Globus pallidus (tissue), 1 donor: ENCODE measurements around the gene ZBED4.

ENCODE experiments used
- DNase-seq: peaks from one replicate; pipeline ENCODE4 v3.0.0-alpha.2; 2015; ENCODE audit warnings: low spot score

Gene ZBED4

DNA sequence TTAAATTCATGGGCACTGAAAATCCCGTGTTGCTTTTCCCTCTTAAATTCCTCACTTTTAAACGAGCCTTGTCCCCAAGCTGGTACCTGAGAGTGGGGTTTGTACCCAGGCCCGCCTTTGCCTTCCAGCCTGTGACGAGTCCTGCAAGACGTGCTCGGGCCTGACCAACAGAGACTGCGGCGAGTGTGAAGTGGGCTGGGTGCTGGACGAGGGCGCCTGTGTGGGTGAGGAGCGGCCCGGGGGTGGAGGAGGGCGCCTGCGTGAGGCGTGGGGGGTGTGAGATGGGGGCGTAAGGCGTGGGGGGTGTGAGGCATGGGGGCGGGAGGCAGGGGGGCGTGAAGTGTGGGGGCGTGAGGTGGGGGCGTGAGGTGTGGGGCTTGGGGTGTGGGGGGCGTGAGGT, 68.8 kb downstream of the ZBED4 start:
- DNase-seq: no peak

DNA sequence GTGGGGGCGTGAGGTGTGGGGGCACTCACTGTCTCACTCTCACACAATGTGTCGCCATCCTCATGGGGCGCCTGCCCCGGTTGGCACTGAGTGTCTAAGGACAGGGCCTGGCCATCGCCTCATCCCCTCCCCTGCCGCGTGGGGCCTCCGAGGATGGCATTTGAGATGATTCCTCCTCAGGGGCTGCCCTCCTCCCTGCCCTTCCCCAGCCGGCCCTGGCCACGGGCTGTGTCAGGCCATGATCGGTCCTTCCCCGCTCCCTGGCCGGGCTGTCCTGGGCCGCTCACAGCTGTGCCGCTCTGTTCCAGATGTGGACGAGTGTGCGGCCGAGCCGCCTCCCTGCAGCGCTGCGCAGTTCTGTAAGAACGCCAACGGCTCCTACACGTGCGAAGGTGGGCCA, 69.3 kb downstream of the ZBED4 start:
- no peak for DNase-seq

DNA sequence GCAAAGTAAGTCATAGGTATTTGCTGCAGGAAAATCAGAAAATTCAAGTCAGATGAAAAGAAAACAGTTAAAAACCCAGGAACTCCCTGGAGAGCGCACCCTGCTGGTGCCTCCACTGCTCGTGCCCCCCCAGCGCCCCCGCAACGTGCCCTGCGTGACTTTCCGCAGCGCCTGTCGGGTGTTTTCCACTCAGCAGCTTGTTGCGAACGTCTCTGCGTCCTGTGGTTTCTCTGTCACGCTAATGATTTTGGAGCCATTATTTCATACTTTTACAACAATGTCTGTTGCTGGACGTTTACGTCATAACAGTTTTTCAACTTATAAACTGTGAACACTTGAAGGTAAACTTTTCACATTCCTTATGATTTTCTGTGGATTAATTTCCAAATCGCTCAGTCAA, 69.8 kb downstream of the ZBED4 start:
- no peak for DNase-seq

DNA sequence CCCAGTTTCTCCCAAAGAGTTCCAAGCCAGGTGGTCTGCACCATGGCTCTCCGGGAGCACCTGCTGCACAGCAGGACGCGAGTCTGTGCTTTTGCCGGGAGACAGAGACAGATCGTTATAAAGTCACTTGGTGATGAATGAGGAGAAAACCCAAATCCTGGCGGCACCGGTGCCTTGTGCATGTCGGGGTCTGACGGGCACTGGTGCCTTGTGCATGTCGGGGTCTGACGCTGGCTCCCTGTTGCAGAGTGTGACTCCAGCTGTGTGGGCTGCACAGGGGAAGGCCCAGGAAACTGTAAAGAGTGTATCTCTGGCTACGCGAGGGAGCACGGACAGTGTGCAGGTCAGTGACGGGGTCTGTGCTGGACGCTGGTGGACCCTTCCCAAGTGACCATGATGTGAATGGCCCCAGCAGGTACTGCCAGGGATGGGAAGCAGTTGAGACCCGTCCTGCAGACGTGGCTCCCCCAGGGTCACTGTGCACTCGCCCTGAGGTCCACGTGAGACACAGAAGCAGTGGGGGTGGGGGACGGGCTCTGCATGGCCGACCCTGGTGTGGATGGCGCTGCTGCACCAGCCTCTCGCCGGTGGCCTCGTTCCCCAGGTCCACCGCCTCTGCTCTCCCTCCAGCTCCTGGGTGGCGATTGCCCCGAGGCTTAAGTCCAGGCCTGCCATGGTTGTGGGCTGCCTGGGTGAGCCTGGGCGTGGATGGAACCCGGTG, 70.6 kb downstream of the ZBED4 start:
- DNase-seq: no peak

DNA sequence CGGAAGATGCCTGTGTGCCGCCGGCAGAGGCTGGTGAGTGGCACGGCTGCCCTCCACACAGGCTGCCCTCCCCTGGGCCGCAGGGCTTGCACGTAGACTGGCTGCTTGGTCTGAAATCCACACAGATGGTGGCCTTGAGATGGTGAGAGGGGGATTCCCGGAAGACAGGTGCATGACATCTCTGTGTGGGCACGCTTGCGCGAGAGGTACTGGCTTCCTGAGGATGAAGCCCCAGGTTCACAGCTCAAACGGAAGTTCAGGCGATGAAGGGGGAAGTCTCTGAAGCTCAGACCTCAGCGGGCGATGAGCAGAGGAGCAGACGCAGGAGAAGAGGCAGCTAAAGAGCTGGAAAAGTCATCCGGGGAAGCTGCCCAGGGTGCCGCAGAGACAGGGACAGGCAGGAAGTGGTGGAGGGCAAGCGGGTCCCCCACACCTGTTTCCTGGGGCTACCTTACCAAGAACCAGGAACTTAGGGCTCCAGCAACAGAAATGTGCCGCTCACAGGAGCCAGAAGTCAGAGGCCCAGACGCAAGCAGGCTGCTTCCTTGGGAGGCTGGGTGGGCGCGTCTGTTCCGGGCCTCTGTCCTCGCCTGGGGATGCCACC, 72.0 kb downstream of the ZBED4 start:
- DNase-seq: no peak

DNA sequence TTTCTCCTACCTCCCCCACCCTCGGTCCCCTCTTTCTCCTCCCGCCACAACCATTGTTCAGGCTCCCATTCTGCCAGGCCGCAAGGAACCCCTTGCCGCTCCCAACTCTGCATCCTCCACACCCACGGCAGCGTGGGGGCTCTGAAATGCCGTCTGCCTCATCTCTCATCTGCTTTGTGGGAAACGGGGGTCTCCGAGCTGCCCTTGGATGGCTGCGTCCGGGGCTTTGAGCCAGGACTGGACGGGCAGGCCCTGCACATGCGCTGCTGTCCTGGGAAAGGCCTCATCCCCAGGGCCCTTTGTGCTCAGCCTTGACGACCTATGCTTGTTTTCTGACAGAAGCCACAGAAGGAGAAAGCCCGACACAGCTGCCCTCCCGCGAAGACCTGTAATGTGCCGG, 73.3 kb downstream of the ZBED4 start:
- DNase-seq: no peak

DNA sequence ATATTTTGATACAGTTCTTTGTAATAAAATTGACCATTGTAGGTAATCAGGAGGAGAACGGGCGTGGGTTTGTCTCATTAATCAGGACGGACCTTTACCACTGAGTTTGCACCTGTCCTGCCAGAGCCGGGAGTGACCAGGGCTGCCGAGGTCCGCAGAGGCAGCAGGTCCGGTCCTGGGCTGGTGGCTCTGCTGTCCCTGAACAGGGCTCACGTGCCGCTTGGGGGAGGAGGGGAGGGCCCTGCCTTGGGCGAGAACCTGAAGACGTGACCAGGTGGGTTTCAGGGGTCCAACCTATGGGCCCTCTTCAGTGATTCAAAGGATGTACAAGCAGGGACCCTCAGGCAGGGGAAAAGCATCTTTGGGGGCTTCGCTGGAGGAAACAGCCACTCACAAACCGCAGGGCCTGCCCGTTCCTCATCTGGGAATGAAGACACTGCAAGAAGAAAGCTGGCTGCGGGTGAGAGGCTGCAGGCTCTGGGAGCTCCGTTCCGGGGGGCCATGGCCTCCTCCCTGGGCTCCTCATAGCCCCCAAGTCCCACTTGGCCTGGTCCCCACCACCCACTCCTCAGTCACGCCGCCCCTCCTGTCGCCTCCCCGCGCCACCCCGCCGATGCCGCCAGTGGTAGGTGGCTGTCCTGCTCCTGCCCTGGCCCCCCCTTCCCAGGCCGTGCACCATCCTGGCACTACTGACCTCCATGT, 74.0 kb downstream of the ZBED4 start:
- DNase-seq: no peak

DNA sequence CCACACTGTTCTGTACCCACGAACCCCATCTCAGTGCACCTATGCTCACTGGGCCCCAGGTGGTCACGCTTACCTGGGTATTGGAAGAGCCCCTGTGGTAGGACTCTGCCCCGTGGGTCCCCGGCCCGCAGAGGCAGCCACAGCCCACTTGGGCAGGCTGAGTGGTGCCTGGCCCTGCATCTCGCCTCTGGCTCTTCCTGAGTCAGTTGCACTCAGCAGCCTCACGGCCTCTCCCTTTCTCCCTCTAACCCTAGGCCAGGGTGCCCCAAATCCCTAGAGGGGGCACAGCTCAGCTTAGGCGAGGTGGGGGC, 74.5 kb downstream of the ZBED4 start:
- DNase-seq: no peak

DNA sequence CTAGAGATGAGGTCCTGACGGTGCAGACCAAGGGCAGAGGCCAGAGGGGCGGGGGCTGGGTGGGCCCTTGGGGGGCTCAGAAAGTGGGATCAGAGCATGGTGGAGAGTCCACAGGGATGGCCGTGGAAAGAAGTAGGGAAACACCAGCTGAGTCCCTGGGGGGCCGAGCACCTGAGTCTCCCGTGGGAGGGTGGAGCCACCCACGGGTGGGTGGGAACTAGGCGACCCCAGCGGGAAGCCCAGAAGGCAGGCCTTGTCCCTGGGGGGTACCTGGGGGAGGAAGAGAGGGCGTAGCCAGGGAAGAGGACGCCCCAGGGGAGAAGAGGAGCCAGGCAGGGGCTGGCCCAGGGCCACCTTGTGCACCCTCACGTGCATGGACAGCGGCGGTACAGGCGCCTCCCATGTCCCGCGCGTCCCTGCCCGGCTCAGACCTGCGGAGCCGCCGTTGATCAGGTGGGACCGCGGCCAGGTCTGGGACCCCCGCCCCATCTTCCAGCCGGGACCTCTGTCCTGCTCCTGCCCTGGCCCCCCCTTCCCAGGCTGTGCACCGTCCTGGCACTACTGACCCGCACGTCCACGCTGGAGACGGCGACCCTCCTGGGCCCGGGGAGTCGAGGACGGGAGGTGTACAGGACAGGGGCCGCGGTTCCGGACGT, 75.0 kb downstream of the ZBED4 start:
- DNase-seq: no peak

DNA sequence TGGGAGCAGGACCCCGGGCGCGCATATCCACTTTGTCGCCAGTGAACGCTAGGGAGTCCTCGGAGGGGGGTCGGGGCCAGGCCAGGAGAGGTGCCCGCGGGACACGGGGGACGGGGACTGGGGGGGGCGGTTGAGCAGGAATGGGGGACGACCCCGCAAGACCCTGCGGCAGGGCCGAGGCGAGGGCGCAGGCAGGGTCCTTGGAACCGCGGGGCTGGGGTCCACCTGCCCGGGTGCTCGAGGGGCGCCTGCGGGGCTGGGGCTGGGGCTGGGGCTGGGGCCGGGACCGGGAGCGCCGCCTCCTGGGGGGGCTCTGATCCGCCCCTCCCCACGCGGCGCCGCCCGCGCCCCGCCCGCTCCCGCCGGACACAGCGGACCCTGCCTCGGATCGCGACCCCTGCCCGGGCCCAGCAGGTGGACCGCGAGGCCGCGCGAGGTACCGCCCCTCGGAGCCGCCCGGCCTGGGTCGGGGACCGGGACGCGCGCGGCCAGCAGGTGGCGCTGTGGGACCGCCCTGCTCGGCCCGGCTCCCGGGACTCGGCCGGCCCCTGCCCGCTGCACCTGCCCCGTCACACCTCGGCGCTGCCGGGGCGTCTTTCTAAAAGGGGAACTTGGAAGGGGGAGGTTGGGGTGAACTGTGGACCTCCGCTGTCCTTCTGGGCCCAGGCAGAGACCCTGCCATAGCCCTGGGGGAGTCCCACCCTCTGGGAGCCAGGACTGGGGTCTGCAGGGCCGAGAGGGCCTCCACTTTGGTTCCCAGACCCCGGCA, 75.8 kb downstream of the ZBED4 start:
- no peak for DNase-seq

DNA sequence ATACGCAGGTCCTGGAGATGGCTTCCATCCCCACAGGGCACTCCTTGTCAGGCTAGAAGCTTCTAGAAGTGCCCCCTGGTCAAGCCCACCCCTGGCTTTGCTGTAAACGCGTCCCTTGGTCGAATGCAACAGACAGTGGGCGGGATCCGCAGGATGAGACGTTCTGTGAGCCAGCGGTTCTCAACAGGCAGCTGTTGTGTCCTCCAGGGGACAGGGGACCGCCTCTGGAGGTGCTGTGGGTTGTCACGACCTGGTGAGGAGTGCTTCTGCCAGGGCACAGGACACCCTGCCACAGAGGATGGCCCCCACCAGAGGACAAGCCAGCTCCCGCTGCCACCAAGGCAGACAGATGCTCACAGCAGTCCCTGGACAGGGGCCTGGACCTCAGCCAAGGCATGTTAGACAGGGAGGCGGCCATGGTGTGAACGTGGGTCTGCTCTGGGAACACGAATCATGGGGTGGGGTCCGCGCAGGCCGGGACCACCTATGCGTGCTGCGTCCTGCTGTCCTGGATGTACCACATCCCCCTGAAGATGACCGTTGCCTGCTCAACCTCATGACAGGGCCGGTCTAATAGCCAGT, 76.4 kb downstream of the ZBED4 start:
- DNase-seq: no peak

DNA sequence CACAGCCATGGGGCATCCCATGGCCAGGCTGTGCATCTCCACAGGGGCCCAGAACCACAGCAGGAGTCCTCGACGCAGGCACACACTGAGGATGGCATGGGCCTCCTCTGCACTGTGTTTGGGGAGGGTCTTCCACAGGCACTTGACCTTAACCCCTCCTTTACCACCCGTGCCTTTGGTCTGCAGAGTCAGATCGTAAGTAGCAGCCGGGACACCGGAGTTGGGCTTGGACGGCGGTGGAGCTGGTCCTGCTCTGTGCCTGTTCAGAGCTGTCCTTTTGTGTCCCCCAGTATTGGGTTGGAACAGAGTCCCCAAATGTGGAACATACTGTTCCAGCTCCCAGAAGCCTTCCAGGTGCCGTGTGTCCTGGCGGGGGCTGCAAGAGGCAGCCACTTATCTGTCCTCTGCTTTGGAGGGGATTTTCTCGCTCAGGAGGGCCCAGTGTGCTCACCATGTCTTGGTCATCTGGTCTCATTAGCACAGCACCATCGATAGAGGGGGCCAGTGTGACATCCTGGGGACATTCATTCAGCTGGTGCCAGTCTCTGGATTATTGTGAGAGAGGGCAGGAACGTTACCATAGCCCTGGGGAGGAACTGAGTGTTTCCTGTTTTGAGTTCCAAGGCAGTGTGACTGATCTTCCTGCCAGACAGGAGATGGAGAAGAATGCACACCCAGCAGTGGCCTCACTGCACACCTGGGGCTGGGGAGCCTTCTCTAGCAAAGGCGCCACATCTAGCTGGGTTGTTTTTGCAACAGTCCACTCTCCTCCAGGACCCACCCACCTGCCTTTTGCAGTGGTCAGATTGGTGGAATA, 77.2 kb downstream of the ZBED4 start:
- DNase-seq: peak; percentile 88

DNA sequence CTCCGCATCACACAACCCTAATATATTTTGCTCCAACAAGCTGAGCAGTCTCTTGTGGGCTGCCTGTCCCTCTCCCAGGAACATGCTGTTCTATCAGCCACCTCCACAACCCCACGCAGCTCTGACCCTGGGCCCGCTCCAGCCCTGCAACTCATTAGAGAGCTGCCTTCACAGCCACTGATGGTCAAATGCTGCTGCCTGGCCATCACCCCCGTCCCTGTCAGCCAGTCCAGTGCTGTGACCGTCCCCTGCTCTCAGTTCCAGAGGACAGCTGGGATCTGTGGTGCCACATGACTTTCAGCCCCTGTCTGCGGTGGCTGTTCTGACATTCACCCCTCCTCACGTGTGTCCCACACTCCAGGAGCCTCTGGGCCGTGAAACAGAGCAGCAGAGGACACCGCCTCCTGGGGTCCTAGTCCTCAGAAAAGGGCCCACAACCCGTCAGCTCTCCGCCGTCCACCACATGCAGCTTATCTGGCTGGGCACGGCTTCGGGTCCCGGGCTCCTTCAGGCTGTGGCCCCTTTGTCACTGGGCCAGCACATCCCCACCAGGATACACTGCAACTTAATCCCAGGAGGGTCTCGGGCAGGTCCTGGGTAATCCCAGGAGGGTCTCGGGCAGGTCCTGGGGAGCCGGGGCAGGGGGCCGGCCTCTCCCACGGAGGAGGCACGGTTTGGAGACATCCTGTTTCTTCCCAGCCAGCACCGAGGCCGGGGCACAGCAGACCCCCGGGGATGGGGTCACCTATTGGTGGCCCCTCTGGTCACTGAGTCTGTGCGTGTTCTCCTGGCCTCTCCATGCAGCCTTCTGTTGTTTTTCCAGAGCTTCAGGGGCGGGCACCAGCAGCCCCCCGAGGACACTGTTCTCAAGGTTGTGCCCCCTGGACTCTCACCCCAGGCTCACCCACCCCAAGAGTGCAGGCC, 79.9 kb downstream of the ZBED4 start:
- peak; percentile 76 for DNase-seq

DNA sequence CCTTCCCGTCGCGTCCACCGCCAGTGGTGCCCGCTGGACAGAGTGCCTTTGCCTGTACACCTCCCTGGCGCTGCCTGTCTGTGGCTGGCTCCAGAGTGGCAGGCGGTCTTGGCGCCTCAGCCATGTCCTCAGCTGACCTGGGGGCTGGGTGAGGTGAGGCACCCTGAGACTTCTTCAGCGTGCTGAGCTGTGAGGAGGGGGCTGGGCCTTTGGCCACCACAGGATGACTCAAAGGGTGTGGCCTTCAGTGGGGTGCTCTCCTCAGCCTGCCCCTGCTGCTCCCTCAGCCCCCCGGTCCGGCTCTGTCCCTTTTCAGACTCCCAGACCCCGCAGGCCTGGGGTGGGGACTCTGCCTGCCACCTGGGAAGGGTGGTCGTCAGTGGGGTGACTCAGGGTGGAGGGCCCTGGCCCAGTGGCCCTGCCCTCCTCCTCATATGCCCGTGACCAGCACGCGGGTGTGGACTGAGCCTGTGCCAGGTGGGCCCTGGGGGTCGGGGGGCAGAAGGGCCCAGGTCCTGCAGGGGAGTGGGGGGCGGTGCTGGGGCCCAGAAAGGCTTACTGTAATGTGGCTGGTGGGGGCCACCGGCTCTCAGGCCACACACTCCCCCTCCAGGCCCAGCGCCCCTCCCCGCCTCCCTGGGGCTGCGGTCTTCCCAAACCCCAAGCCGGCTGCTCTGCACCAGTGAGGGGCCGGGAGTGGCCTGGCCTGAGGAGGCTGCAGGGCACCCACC, 80.7 kb downstream of the ZBED4 start:
- DNase-seq: peak; percentile 64

DNA sequence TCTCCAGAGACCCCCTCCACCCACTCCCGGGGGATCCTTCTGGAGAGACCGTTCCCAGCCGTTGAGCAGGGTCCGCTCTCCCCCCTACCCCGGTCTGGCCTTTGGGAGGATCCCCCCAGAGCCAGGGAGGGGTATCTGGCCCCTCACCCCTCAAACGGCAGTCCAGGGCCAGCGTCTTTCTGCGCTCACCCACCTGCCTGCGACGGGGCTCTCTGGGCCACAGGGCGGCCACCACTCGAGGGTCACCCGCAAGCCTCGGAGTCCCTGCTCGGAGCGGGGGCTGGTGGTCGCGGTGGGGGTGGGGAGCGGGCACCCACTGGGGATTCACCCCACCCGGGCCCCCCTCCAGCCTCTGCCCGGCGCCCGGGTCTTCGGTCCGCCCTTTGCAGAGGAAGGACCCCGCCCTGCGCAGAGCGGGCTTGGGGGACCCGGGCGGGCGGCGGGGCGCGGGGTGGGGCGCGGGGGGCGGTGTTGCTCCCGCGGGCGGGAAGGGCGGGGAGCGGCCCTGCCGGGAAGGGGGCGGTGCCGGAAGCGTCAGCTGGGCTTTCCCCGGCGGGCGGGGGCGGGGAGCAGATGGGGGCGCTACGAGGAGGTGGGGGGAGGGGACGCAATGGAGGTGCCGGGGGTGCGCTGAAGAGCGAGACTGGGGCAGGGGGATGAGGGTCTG, 81.4 kb downstream of the ZBED4 start:
- peak; percentile 57 for DNase-seq

DNA sequence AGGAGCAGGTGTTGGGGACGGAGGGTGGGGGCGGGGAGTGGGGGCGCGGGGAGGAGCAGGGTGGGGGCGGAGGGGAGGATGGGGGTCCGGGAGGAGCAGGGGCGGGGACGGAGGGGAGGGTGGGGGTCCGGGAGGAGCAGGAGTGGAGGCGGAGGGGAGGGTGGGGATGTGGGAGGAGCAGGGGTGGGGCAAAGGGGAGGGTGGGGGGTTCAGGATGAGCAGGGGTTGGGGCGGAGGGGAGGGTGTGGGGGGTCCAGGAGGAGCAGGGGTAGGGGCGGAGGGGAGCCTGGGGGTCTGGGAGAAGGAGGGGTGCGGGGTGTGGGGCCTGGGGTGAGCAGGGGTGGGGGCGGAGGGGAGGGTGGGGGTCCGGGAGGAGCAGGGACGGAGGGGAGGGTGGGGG, 81.9 kb downstream of the ZBED4 start:
- no peak for DNase-seq

DNA sequence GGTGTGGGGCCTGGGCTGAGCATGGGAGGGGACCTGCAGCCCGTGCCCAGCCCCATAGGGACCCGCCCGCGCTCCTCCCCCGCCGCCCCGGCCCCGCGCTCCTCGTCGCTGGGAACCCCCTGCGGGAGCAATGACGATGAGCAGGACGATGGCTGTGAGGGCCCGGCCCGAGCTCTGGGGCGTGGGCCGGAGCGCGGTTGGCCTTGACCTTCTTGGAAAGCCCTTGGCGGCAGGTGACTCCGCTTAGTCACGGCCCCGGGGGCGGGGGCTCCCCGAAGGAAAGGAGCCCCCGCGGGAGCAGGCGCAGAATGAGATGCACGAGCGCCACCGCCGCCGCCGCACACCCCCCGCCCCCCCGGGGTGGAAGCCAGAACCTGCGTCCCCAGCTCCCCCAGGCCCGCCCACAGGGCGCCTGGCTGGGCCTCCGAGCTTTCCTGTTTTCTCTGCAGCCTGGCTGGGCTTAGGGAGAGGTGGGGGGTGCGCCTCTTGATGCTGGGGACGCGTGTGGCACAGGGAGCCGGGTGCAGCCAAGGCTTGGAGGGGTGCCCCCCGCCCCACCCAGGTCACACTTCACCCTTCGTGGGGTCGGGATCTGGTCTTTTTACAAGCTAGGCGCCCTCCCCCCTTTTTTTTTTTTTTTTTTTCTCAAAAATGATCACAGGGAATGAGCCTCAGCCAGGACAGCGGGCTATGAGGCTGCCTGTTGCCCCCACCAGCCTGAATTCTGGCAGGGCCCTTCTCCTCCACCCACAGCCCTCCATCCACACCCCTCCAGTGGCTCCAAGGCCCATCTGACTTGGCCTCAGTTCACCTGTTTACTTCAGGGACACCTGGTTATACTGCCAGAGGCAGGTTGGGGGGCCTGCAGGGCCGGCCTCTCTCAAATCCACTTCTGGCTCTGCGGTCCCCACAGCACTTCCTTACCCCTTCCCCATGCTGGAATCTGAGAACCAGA, 82.7 kb downstream of the ZBED4 start:
- DNase-seq: peak; percentile 77
